GM19328 (cell line): Measurements from ENCODE around the gene PDCD4.
"Not testable (repeated sequence)": the region's sequence is repeated elsewhere in the genome, so short reads cannot be mapped to it uniquely, and the experiment has no call there.

Experiments used
- ATAC-seq: cut with Tn5 transposase; IDR thresholded peaks from one replicate; pipeline ENCODE4 v1.9.1; 2021; ENCODE audit warnings: mild to moderate bottlenecking, moderate library complexity; ENCODE audit not compliant: unreplicated experiment

Gene PDCD4

GRCh38 chr10:110880012-110880411 is 8.3 kb downstream of the PDCD4 start:
- ATAC-seq, result no peak

GRCh38 chr10:110881247-110881646 is 9.5 kb downstream of the PDCD4 start:
- no peak for ATAC-seq

DNA sequence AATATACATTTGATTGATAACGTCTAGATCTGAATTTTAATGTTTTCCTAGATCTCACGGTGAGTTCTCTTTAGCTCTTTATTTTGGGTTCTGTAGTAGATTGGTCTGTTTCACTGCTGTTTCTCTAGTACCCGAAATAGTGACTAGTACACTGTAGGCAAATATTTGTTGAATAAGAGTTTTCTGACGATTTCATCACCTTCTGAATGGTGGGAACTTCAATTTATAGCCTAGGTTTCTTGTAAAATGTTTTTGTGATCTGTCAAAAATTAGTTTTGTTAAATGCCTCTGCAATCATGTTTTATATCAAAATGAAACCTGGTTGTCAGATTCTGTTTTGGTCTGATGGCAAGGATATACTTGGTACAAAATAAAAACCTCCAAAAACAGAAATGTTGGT is 10.2 kb downstream of the PDCD4 start:
- ATAC-seq, result no peak

- no peak for ATAC-seq
Observed at GRCh38 chr10:110883924-110884323, 12.2 kb downstream of the PDCD4 start.

- no peak for ATAC-seq
Observed at GRCh38 chr10:110885932-110886674, 14.4 kb downstream of the PDCD4 start.

GRCh38 chr10:110887560-110887959 is 15.8 kb downstream of the PDCD4 start:
- ATAC-seq, result no peak

GRCh38 chr10:110892602-110893288 is 21.0 kb downstream of the PDCD4 start:
- ATAC-seq, result no peak

DNA sequence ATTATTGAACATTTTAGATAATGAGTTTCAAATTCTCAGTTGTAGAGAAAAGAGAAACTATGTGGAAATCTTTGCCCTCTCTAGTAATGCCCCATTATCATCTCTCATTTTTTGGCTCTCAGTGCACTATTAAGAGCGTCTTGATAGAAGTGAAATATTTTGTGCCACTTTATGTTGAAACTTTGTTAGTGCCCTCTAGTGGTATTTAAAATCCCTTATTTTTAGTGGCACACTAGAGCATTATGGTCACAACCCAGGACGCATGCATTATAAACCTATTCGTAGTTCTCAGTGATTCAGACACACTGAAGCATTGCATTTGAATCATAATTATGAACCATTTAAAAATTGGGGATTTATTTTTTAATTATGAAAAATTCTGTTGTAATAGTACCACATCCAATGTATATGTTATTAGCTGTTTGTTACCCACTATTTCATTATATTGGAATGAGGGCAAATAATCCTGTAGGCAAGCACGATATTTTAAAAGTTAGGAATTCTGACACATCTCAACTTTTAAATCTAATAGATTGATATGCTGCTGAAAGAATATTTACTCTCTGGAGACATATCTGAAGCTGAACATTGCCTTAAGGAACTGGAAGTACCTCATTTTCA is 21.9 kb downstream of the PDCD4 start:
- ATAC-seq, result no peak

- no peak for ATAC-seq
Observed at GRCh38 chr10:110897184-110897583, 25.5 kb downstream of the PDCD4 start.

DNA sequence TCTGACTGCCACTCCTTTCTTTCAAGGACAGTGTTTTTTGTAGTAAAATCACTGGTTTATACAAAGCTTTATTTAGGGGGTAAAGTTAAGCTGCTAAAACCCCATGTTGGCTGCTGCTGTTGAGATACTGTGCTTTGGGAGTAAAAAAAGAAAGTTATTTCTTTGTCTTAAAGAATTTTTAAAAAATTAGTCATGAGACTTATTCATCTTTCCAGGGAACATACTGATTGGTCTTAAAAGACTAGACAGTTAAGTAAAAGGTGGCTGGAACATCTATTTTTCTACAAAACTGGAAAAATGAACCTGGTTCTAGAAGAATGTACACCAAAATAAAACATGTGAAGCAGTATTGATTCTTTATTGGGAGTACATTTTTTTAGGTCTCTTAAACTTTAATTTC is 26.7 kb downstream of the PDCD4 start:
- ATAC-seq, result no peak

DNA sequence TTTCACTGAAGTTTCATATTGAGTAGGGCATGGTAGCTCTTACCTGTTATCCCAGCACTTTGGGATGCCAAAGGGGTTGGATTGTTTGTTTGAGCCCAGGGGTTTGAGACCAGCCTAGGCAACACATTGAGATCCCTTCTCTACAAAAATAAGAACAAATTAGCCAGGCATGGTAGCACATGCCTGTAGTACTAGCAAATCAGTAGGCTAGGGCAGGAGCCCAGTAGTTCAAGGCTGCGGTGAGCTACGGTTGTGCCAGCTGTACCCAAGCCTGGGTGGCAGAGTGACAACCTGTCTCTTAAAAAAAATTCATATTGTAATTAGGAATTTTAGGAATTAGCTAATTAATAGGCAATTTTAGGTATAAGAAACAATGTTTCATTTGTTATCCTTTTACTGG is 29.3 kb downstream of the PDCD4 start:
- ATAC-seq, result no peak

DNA sequence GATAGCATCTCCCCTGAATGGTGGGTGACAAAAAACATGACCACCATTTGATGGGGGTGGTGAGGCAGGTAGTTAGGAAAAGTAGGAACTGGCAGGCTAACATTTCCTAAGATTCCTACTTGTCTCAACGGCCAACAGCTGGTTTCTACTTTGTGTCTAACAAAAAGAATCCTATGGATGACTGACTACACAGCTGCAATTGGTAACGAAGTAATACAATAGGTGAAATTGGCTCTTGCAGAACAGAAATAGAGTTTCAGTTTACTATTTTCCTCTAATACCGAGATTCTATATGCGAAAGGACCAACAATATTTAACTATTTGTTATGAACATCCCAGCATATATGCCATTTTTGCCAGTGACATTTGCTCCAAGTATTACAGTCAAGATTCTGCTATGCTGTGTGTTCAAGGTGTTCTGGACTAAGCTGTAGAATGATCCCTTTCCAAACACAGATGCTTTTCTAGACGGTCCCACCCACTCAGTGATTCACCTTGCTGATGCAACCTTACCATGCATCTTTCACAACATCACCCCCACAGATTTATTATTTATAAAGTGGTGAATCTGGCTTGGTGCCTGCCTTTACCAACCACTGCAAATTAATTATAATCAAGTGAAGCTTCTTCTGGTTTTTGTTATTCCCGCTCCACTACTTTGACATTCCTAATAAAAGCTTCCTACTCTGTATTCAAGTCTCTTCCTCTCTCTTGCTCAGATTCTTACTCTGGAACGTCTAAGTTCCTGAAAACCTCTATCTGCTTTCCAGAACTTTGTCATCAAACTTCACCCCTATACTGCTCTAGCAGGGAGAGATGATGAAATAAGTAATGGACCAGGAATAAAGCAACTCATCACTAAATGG is 30.5 kb downstream of the PDCD4 start:
- no peak for ATAC-seq

DNA sequence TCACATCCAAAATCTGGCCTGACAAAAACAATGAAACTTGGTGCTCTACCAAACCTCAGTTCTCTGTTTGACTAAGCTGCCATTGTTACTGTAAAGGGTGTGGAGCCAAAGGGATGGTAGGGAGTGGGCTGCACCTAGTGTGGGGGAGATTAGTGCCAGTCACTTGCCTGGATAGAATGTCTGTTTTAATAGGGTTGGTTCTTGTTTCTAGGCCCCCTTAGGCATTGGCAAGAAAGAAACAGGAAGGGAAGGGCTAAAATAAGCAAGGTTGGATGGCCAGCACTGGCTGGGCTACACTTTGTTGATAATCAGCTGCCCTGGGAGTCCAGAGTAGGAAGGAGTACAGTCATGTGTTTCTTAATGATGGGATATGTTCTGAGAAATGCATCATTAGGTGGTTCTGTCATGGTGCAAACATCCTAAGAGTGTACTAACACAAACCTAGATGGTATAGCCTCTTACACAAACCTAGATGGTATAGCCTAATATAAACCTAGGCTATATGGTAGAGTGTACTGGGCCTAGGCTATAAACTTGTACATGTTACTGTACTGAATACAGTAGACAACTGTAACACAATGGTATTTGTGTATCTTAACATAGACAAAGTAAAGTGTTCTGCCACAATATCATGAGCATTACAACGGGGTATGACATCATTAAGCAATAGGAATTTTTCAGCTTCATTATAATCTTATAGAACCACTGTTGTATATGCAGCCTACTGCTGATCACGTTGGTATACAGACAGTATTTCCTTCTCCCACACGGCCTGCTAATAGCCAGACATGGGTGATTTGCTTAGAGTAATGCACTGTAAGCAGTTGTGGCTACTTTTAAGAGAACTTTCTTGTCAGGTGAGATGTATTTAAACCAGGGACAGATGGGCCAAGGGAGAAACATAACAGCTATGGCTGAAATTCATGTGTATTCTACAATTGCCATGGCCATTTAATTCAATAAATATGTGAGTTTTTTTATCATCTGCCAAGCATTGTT is 31.9 kb downstream of the PDCD4 start:
- ATAC-seq, result no peak

GRCh38 chr10:110910138-110910537 is 38.4 kb downstream of the PDCD4 start:
- ATAC-seq, result no peak

- no peak for ATAC-seq
Observed at GRCh38 chr10:110912374-110912773, 40.6 kb downstream of the PDCD4 start.

GRCh38 chr10:110914431-110914830 is 42.7 kb downstream of the PDCD4 start:
- no peak for ATAC-seq

GRCh38 chr10:110915035-110915434 is 43.3 kb downstream of the PDCD4 start:
- ATAC-seq, result no peak

- ATAC-seq, result not testable (repeated sequence)
Observed at GRCh38 chr10:110915600-110915999, 43.9 kb downstream of the PDCD4 start.

GRCh38 chr10:110916554-110917346 is 45.0 kb downstream of the PDCD4 start:
- ATAC-seq, result no peak
